Tibial artery (tissue), 4 donors: ENCODE results near the gene TAOK3.

Experiments used
- DNase-seq, 2 donors: peaks; one replicate each; pipeline ENCODE4 v3.0.0-alpha.2; 2019
- H3K27ac ChIP-seq, 2 donors: fragments of 200-600 bp; sonication (generic) in 1 of 2; 1 replicate in 1 of 2; 2 replicates in 1 of 2; pipeline ENCODE4 v1.5.1; 2018 to 2019; ENCODE audit warnings: mild to moderate bottlenecking in 1 of 2
- H3K27me3 ChIP-seq, 2 donors: fragments of 200-600 bp; sonication (generic) in 1 of 2; one replicate each; pipeline versions ENCODE4 v1.5.1 to v1.6.0; 2016 to 2019
- H3K36me3 ChIP-seq, 3 donors: fragments of 200-600 bp; sonication (generic) in 2 of 3; one replicate each; pipeline ENCODE4 v1.5.1; 2016 to 2019; ENCODE audit warnings: mild to moderate bottlenecking in 2 of 3
- H3K4me1 ChIP-seq, 4 donors: fragments of 200-600 bp; sonication (generic) in 2 of 4; 1 replicate in 3 of 4; 2 replicates in 1 of 4; pipeline ENCODE4 v1.5.1; 2016 to 2019
- H3K4me3 ChIP-seq, 2 donors: fragments of 200-600 bp; sonication (generic) in 1 of 2; 1 replicate in 1 of 2; 2 replicates in 1 of 2; pipeline ENCODE4 v1.5.1; 2018 to 2019; ENCODE audit warnings: mild to moderate bottlenecking in 2 of 2
- H3K9me3 ChIP-seq, 3 donors: fragments of 200-600 bp; sonication (generic) in 1 of 3; one replicate each; pipeline ENCODE4 v1.5.1; 2016 to 2019
- CTCF ChIP-seq, 2 experiments: fragments of 200-600 bp in 1 of 2; fragments of 450-650 bp in 1 of 2; IDR thresholded peaks; one replicate each; pipeline ENCODE4 v1.5.1; 2017 to 2019; ENCODE audit warnings: antibody characterized with exemption in 2 of 2, mild to moderate bottlenecking in 1 of 2, moderate library complexity in 1 of 2
- intact Hi-C: fragments of 100-400 bp; cut with DNase I; formaldehyde crosslinking; loops from one replicate; pipeline ENCODE4 v1.15.0; 2023; ENCODE audit warnings: low total_unique reads

Gene TAOK3

GRCh38 chr12:118370601-118371000 is 2.1 kb downstream of the TAOK3 start:
- H3K4me3 ChIP-seq, result peak overlapping the region; percentile 83 to 93
- H3K27me3 ChIP-seq, result no peaks in the 10 kb centered on the region
- no peaks in the 10 kb centered on the region for H3K9me3 ChIP-seq
- H3K27ac ChIP-seq, result no peak overlapping the region
- DNase-seq, result no peak
- H3K4me1 ChIP-seq, result peaks cover 0 to 47% (median 28%) of the 10 kb centered on the region in 4 donors
- intact Hi-C loops, result loop anchor here (10.0 kb wide), 2 partner anchors 236 to 496 kb away; partner anchors contain the start of gene PEBP1
- no peaks in the 10 kb centered on the region for H3K36me3 ChIP-seq
- no peak for TF ChIP-seq CTCF (IDR thresholded peaks at IDR 0.05)

GRCh38 chr12:118368821-118369220 is 3.9 kb downstream of the TAOK3 start:
- DNase-seq, result no peak
- no peaks in the 10 kb centered on the region for H3K36me3 ChIP-seq
- no peak for TF ChIP-seq CTCF (IDR thresholded peaks at IDR 0.05)
- H3K4me3 ChIP-seq, result no peak overlapping the region
- no peaks in the 10 kb centered on the region for H3K9me3 ChIP-seq
- intact Hi-C loops, result no loop called here
- H3K27ac ChIP-seq, result no peak overlapping the region
- no peaks in the 10 kb centered on the region for H3K27me3 ChIP-seq
- peaks cover 0 to 29% (median 18%) of the 10 kb centered on the region in 4 donors for H3K4me1 ChIP-seq

- H3K9me3 ChIP-seq, result no peaks in the 10 kb centered on the region
- no peak overlapping the region for H3K27ac ChIP-seq
- no peak overlapping the region for H3K4me3 ChIP-seq
- no peak for TF ChIP-seq CTCF (IDR thresholded peaks at IDR 0.05)
- H3K4me1 ChIP-seq, result peaks cover 0 to 10% (median 4%) of the 10 kb centered on the region in 4 donors
- no peak for DNase-seq
- intact Hi-C loops, result no loop called here
- no peaks in the 10 kb centered on the region for H3K36me3 ChIP-seq
- no peaks in the 10 kb centered on the region for H3K27me3 ChIP-seq
Observed at GRCh38 chr12:118361889-118362288, 10.8 kb downstream of the TAOK3 start.

GRCh38 chr12:118361092-118361404 is 11.7 kb downstream of the TAOK3 start:
- intact Hi-C loops, result no loop called here
- Histone ChIP-seq H3K36me3 (no peaks in the 10 kb centered on the region), H3K9me3 (no peaks in the 10 kb centered on the region), H3K27me3 (no peaks in the 10 kb centered on the region), H3K4me3 (no peak overlapping the region), H3K27ac (no peak overlapping the region), H3K4me1 (peaks cover 0 to 16% (median 4%) of the 10 kb centered on the region in 4 donors)
- no peak for TF ChIP-seq CTCF (IDR thresholded peaks at IDR 0.05)
- no peak for DNase-seq

GRCh38 chr12:118359541-118359915 is 13.2 kb downstream of the TAOK3 start:
- peaks cover 0 to 16% (median 4%) of the 10 kb centered on the region in 4 donors for H3K4me1 ChIP-seq
- H3K27ac ChIP-seq, result no peak overlapping the region
- no peak for TF ChIP-seq CTCF (IDR thresholded peaks at IDR 0.05)
- DNase-seq, result no peak
- no peaks in the 10 kb centered on the region for H3K27me3 ChIP-seq
- intact Hi-C loops, result no loop called here
- H3K36me3 ChIP-seq, result no peaks in the 10 kb centered on the region
- H3K9me3 ChIP-seq, result no peaks in the 10 kb centered on the region
- no peak overlapping the region for H3K4me3 ChIP-seq
